AG09309 (cell line): Measurements from ENCODE around the gene GRK4.
"Not testable (repeated sequence)": the region's sequence is repeated elsewhere in the genome, so short reads cannot be mapped to it uniquely, and the experiment has no call there.

ENCODE experiments used
- DNase-seq: peaks from one replicate; pipeline ENCODE4 v3.0.0-alpha.2; 2010; ENCODE audit warnings: low read depth
- H3K4me3 ChIP-seq: 2 replicates; pipeline ENCODE4 v1.5.1; 2011; ENCODE audit warnings: mild to moderate bottlenecking, low read depth, low read length, moderate library complexity; ENCODE audit not compliant: control insufficient read depth
- TF ChIP-seq, protein P1 (sequence below): IDR thresholded peaks from 2 replicates; pipeline ENCODE4 v1.5.1; 2011; ENCODE audit warnings: mild to moderate bottlenecking, low read depth, low read length, inconsistent platforms; ENCODE audit not compliant: insufficient read depth, control insufficient read depth; ENCODE audit errors: missing control alignments

GRK4 gene

DNA sequence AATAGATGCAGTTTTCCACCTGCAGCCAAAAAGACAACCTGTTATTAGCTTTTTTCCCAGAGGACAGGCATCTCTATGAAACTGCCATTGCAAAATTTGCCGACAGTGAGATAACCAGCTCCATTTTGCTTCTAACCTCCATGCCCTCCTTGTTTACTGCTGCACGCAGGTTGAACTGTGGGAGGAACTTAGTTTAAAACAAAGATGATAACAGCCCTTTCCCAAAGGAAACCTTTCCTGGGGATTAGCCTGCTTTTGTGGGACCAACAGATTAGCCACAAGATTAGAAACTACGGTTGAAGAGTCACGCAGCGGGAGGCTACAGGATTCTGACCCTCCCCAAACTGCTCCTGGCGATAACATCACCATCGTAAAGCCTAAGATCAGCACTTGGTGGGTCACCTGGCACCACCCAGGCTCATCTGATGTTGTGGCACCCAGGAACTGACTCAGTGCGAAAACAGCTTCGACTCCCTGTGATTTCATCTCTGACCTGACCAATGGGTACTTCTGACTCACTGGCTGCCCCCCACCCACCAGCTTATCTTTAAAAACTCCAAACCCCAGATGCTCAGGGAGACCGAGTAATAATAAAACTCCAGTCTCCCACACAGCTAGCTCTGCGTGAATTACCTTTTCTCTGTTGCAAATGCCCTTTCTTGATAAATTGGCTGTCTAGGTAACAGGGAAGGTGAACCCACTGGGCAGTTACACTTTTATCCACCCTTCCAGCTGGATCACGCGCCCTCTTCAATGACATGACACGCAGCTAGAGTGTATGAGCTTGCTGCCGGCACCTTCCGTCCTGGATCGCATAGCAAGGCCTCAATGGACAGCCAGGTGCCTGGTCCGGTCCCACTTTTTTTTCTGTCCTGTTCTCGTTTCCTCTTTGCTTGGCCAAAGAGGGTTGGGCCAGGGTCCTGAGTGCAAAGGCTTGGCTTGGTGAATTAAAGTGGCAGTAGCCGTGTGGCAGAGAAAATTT, 27.3 kb upstream of the GRK4 start:
- no peak for DNase-seq
- peak overlapping the region; percentile 77 for H3K4me3 ChIP-seq
- TF ChIP-seq, protein P1, sequence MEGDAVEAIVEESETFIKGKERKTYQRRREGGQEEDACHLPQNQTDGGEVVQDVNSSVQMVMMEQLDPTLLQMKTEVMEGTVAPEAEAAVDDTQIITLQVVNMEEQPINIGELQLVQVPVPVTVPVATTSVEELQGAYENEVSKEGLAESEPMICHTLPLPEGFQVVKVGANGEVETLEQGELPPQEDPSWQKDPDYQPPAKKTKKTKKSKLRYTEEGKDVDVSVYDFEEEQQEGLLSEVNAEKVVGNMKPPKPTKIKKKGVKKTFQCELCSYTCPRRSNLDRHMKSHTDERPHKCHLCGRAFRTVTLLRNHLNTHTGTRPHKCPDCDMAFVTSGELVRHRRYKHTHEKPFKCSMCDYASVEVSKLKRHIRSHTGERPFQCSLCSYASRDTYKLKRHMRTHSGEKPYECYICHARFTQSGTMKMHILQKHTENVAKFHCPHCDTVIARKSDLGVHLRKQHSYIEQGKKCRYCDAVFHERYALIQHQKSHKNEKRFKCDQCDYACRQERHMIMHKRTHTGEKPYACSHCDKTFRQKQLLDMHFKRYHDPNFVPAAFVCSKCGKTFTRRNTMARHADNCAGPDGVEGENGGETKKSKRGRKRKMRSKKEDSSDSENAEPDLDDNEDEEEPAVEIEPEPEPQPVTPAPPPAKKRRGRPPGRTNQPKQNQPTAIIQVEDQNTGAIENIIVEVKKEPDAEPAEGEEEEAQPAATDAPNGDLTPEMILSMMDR: no peak

DNA sequence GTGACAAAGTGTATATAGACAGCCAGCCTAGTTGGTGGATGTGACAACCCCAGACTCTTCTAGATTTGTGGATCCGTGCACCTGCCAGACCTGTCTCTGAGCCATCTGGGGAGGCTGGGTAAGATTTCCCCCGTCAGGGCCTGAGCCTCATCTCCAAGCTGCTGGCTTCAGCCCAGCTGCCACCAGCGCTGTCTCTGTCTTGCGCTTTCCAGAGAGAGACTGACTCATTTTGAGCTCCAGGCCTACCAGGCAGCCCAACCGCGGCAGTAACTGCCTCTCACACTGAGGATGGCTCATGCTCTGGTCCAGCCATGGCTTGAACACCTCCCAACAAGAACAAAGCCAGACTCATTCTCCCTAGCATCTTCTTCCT, 26.6 kb upstream of the GRK4 start:
- DNase-seq: no peak
- TF ChIP-seq, protein P1: no peak
- no peak overlapping the region for H3K4me3 ChIP-seq

DNA sequence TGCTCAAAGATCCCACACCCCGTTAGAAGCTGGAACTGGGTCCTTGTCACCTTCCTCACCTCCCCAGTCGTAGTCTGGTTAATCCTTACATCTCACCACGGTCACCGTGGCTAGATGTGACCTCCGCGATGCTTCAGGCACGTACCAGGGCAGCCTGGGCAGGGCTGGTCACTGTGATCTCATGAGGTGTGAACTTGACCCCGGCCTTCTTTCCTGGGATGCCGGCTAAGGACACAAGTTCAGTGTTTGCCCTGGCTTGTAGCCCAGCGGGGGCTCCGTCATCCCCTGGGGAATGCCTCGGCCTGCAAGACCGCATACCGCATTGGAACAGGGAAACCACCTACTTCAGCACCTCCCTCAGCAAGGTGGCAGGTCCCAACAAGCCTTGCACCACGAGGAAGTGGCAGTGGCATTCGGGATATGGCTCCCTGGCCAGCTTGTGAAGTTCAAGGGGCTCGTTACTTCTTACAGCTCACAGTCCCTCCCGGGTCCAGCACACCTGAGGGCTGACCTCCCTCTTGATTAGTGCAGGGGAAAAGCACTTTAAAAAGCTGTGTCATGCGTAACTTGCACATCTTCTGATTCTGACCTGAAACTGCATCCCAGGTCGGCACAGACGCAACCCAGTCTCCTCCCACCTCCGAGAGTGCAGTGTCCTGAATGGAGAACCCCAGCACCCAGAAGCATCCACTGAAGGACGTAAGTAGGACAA, 26.1 kb upstream of the GRK4 start:
- no peak overlapping the region for H3K4me3 ChIP-seq
- DNase-seq: no peak
- TF ChIP-seq, protein P1: no peak

DNA sequence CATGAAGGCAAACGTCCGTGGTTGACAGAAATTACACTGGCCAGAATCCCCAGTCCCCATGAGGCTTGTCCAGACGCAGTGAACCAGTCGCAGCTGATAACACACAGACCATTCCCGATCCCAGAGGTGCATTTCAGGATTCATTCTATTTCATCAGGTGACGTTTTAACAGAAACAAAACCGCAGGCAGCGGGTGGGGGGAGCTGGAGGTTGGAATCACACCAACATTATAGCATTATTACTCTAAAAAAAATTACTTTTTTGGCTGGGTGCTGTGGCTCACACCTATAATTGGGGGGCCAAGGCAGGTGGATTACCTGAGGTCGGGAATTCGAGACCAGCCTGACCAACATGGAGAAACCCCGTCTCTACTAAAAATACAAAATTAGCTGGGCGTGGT, 25.4 kb upstream of the GRK4 start:
- H3K4me3 ChIP-seq: no peak overlapping the region
- TF ChIP-seq, protein P1: no peak
- no peak for DNase-seq

DNA sequence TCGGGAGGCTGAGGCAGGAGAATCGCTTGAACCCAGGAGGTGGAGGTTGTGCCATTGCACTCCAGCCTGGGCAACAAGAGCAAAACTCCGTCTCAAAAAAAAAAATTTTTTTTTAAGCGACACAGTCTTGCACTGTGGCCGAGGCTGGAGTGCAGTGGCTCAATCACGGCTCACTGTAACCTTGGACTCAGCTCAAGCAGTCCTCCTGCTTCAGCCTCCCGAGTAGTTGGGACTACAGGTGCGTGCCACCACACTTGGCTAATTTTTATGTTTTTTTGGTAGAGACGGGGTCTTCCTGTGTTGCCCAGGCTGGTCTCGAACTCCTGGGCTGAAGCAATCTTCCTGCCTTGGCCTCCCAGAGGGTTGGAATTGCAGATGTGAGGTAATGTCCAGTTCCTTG, 25.0 kb upstream of the GRK4 start:
- not testable (repeated sequence) for H3K4me3 ChIP-seq, DNase-seq

DNA sequence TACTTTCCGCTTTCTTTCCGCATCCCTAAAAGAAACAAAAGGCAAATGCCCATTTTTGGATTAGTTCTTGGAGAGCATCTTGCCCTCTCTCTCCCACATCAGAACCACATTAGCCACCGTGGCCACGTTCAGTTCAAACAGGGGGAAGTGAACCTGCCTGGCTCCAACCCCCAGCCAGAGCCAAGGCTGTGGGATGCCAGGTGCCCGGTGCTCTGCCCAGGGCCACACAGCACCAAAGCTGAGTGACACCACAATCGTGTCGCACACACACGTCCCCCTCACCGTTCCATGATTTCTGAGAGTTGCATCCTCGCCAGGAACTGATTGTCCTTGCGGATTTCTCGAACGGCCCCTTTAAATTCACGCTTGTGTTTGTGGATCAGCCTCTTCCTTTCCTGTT, 24.5 kb upstream of the GRK4 start:
- H3K4me3 ChIP-seq: no peak overlapping the region
- TF ChIP-seq, protein P1: no peak
- DNase-seq: no peak
